Superior temporal gyrus (tissue), 1 donor: Measurements from ENCODE around the gene TRA2B.
A peak's percentile ranks its signal among the peaks of the same experiment; 100 is the strongest.
"Not testable (repeated sequence)": the region's sequence is repeated elsewhere in the genome, so short reads cannot be mapped to it uniquely, and the experiment has no call there.

Experiments used
- DNase-seq: peaks from one replicate; pipeline ENCODE4 v3.0.0-alpha.2; 2016; ENCODE audit errors: extremely low spot score

Gene TRA2B

DNA sequence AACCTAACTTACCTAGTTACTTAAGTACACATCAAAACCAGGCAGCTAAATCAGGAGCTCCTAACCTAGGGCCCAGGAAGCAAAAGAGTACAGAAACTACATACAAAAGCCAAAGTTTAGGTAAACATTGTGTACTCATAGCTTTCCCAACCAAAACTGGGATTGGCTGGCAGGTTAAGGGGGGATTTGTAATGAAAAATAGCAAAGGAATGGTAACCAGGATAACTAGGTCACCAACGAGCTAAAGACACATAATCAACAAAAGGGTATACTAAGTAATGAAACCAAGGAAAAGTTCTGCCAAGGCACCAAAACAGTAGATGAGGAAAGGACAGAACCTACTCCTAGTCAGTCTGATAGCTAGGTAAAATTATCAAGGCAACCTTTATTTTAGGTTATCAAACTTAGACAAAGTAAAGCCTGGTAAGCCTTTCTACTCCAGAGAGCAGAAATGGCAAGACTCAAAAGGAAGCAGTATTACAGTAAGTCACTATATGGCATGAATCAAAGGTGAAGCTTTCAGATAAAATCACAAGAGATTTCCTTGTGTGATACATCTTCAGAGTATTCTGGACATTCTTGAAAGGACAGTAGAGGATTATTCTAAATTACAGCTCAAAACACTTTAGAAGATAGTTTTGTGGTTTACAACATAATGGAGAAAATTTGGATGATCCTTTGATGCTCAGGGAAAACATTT lies 10.2 kb downstream of the TRA2B start:
- DNase-seq, result no peak

DNA sequence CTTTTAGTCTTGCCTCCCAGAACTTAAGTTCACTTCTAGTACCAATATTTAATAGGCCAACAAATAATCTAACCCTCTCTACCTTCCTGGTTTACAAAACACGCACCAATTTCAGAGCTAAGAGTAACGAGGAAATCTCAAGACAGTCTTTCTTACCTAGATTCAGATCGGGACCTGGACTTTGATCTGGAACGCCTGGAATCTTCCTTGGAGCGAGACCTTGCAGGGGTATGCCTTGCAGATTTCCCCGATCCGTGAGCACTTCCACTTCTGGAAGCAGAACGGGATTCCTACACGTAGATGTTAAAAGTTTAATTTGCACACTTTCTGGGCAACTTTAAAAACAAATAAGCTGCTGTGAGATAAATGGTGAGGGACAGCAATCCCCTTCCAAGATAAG lies 11.4 kb downstream of the TRA2B start:
- DNase-seq, result no peak

DNA sequence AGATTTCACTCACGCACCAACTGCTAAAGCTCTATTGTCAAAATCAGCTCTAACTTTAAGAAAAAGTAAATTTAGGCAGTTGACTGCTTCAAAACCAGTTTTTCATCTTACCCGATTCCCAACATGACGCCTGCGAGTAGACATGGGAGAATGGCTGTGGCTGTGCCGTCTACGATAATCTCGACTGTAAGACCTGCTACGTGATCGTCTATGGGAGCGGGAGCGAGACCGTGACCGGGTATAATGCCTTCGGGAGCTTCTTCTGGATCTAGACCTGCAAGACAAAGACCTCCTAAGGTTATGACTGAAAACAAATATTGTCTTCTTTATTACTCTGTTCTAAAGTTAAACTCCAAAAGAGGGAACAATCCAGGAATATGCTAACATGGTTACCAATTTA lies 12.5 kb downstream of the TRA2B start:
- DNase-seq, result no peak

DNA sequence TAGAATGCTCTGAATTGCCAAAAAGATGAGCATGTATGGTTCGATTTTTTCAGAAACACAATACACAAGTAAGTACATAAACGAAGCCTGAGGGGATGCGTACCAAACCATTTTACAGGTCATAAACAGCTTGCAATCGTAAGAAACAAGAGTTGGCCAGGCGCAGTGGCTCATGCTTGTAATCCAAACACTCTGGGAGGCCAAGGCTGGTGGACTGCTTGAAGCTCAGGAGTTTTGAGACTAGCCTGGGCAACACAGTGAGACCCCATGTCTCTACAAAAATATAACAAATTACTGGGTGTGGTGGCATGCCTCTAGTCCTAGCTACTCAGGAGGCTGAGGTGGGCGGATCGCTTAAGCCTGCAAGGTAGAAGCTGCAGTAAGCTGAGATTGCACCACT lies 13.4 kb downstream of the TRA2B start:
- no peak for DNase-seq

DNA sequence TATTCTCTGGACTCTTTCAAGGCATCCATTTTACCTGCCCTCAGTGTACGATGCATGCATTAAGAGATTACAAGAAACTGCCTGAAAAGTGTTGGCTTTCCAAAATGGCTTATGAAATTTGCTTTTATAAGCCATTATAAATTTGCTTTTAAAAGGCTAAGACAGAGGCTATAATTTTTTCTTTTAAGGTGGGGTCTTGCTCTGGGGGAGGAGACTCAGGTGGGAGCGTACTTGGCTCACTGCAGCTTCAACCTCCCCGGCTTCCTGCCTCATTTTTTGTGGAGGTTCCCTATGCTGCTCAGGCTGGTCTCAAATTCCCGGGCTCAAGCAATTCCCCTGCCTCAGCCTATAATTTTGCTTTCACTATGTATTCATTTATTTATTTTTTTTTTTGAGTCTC lies 17.6 kb downstream of the TRA2B start:
- DNase-seq, result no peak

DNA sequence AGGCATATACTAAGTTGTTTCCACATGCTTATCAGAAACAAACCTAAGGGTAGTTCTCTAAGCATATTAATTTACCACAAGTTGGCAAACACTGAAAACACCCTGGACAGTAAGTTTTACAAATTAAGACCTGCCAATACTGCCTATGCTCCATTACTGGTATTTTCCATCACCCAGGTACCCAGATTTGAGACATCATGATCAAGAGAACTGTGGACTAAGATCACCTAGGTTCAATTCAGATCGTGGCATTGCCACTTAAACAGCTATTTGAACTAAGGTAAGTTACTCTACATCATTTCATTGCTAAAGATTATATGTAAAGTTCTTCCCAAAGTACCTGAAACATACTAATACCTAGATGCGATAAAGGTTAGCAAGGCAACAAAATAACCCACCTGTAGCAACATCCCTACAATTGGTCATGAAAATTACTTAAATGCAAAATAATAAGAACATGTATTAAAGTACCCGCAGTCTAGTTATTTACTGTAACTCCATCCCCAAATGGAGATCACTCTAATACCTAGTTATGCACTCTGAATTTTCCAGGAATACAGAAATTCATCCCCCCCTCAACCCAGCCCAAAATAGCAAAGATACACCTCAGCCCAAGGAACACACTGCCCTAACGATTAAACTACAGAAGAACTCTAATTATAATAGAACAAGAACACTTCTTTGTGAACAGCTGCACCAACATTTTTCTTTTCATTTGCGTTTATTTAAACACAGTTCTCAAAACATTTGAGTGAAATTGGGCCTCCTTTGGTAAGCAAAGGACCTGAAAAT lies 21.6 kb downstream of the TRA2B start:
- peak; percentile 5 for DNase-seq

DNA sequence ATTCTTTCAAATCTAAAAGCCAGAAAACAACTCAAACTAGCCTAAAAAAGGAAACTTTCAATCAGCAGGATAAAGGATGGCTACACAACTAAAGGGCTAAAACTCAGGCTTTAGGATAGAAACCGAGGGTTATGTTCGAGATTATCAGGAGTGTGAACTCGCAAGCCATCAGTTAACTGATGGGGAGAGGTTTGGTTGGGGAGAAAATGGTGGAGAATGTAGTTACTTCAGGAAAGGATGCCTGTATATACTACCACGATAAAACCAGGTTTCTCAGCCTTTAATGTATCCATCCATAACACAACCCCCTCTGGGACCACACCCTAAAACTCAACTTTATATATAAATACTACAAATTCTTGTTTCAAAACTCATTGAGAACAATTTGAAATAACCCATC lies 22.2 kb downstream of the TRA2B start:
- no peak for DNase-seq

DNA sequence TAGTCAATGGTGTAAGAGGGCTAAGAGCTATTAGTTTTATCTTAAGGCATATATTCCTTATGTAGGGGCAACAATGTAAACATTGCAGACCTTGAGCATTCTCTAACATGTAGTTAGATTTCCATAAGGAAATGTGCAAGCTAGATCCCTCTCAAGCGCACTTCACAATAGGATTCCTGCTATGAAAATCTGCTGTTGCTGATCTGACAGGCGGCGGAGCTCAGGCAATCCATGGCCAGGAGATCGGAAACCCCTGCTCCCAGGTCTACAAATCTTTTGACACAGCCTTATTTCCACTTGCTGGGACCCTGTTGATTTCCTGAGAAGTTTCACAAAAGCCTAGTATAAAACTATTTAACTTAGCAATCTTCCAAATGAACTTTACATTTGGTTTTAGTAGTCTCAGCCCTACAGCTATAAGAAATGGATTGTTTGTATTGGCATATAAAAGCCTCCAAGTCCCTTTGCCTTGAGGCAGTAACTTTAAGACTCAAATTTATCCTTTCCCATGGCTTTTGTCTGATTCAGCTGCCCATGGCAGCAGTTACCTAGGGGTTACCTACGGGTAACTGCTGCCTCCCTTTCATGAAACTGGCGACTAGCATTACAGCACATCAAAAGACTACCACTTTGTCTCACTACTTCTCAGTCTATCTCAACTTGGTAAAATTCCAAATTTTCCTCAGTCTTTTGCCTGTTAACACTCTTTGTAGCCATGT lies 22.7 kb downstream of the TRA2B start:
- DNase-seq, result no peak

DNA sequence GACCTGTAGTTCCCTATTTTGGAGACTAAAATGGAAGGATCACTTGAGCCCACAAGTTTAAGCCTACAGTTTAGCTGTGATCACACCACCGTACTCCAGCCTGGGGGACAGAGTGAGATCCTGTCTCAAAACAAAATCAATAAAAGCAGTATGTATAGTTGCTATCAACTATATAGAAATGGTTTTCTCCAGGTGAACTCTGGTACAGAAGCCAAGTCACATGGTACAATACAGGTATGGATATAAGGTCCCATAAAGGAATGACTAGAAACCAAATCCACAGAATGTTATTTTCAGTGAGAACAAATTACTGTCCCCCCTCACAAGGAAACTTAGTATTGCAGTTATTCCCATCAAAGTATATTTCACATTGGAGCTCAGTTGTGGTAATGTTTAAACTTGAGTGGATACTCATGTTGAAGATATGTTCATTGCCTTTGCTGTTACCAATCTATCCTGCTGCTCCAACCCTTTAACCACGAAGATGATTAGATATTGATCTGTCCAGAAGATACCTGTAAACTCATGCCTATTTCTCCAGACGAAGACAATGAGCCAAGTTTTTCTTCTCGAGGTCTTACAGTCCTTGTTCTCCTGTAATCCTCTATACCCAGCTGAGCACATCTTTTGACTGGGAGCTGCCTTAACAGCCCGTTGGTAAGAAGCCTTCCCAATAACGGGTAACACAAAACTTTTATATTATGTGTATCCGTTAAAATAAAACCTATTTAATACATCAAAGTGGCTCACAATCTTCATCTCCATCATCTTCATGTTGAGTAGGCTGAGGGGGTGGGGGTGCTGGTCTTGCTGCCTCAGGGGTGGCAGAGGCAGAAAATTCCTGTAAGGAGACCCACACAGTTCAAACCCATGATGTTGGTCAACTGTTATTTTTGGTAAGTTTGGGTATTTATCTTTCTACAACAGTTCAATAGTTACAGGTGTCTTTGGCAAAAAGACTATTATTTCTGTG lies 24.6 kb downstream of the TRA2B start:
- DNase-seq, result no peak

DNA sequence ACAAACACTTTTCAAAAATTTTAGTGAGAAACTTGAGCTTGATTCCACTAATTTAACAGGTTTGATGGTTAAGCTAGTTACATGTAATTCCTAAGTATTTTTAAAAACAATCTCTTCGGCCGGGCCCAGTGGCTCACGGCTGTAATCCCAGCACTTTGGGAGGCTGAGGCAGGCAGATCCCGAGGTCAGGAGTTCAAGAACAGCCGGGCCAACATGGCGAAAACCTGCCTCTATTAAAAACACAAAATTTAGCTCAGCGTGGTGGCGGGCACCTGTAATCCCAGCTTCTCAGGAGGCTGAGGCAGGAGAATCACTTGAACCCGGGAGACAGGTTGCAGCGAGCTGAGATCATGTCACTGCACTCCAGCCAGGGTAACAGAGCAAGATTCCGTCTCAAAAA lies 25.3 kb downstream of the TRA2B start:
- no peak for DNase-seq

DNA sequence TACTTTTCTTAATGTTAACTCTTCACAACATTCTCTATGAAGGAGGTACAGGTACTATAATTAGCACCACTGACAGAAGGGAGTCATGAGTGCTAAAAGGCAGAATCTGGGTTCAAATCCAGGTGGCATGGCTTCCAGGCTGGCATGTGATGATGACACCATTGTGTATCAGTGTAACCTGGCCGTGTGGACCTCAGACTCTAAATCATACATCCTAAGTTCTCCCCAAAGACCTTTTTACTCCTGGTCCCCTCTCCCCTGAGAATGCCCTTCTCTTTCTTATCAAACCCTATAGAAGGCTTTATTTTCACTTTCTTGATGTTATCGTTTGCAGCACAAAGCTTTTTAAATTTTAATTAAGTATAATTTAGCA lies 26.8 kb downstream of the TRA2B start:
- not testable (repeated sequence) for DNase-seq

DNA sequence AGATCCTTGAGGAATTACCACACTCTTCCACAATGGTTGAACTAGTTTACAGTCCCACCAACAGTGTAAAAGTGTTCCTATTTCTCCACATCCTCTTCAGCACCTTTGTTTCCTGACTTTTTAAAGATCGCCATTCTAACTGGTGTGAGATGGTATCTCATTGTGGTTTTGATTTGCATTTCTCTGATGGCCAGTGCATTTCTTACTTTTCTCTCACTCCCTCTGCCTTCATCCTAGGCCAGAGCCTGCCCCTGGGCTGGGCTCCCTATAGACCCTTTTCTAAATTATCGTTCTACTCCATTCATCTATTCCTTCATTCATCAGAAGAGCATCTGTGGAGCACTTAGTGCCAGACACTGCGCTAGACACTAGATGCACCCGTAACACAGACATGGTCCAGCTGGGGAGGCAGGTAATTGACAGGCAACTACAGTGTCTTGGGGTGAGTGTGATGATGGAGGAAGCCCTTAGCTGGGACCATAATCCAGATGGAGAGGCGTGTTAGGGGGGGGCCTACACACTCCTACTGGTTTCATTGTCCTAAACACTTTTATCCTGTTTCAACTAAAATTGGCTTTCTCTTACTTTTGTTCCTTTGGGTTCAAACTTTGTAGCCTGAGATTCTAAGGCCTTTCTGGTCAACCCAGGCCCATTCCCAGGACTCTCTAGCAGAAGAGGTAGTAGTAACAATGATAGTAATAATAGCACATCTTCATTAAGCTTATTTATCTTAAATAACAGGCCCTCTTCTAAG lies 27.3 kb downstream of the TRA2B start:
- not testable (repeated sequence) for DNase-seq

DNA sequence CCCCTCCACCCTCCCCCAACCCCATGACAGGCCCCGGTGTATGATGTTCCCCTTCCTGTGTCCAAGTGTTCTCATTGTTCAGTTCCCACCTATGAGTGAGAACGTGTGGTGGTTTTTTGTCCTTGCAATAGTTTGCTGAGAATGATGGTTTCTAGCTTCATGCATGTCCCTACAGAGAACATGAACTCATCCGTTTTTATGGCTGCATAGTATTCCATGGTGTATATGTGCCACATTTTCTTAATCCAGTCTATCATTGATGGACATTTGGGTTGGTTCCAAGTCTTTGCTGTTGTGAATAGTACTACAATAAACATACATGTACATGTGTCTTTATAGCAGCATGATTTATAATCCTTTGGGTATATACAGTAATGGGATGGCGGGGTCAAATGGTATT lies 27.9 kb downstream of the TRA2B start:
- DNase-seq, result not testable (repeated sequence)

DNA sequence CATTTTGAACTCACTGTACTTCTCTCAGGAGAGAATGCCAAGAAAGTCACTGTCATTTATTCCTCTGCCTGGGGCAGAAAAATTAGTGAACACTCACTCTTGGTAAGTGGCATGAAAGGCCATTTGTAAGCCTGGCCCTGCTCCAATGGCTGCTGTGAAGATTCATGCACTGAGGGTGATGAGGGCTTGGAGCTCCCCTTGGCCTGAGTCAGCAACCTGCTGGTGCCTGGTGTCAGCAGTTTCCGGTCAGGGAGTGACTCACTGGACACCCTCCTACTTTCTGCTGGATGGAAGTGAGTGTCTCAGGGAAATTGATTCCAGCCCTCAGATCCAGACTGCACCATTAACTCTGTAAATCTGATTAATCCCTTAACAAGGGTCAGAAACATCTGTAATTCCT lies 37.6 kb downstream of the TRA2B start:
- no peak for DNase-seq

DNA sequence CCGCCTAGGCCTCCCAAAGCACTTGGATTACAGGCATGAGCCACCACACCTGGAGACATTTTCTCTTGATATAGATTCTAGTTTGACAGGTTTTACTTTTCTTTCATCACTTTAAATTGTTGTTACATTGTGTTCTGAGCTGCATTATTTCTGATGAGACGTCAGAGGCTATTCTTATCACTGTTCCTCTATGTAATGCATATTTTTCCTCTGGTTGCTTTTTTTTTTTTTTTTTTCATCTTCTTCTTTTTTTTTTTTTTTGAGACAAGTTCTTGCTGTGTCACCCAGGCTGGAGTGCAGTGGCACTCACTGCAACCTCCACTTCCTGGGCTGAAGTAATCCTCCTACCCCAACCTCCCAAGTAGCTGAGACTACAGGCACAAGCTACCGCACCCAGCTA lies 41.2 kb downstream of the TRA2B start:
- no peak for DNase-seq

DNA sequence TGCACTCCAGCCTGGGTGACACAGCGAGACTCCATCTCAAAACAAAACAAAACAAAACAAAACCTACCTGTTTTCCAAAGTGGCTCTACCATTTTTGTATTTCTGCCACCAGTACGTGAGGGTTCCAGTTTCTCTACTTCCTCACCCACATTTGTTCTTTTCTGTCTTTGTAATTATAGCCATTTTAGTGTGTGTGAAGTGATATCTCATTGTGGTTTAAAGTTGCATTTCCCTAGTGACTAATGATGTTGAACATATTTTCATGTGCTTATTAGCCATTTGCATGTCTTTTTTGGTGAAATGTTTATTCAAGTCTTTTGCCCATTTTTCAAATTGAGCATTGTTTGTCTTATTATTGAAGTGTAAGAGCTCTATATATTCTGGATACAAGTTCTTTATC lies 50.7 kb downstream of the TRA2B start:
- no peak for DNase-seq

DNA sequence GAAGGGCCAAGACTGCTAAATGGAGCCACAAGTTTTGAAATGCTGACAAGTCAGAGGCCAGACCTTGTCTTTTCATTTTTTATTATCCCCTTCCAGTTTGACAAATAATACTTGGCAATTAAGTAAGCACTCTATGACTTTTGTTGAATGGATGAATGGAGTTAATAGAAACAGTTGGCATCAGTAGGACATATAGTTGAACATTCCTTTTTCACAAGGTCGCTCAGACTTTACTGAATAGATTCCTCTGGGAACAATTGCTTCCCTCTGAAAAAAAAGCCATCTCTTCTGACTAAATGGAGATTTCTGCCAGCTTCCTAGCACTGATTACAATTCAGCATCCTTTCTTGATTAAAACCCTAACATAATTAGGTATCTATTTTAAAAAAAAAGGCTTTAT lies 53.2 kb downstream of the TRA2B start:
- no peak for DNase-seq

DNA sequence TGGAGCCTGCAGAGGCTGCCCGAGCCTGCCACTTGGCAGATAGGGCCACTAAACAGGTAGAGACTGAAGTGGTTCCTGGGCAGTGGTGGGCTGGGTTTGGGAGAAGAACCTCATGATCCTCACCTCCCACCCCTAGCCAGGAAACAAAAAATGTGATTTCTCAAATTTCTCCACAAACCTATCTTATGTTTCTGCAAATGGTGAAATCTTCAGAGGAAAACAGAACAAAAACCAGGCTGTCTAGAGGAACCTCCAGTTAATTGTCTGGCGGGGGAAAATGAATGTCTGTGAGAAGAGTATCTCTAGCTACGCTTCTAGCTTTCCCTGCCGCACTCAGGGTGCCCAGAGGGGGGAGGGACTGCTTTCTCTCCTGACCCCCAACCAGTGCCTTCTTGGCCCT lies 55.9 kb downstream of the TRA2B start:
- no peak for DNase-seq

DNA sequence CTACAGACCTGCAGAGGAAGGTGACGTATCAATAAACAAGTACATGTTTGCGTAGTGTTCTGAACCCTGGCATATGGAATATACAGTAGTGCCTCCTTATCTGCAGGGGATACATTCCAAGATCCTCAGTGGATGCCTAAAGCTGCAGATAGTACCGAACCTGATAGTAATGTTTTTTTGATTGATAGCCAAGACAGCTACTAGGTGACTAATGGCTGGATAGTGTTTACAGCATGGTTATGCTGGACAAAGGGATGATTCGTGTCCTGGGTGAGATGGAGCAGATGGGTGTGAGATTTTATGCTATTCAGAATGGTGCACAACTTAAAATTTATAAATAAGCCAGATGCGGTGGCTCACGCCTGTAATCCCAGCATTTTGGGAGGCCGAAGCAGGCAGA lies 57.2 kb downstream of the TRA2B start:
- no peak for DNase-seq

DNA sequence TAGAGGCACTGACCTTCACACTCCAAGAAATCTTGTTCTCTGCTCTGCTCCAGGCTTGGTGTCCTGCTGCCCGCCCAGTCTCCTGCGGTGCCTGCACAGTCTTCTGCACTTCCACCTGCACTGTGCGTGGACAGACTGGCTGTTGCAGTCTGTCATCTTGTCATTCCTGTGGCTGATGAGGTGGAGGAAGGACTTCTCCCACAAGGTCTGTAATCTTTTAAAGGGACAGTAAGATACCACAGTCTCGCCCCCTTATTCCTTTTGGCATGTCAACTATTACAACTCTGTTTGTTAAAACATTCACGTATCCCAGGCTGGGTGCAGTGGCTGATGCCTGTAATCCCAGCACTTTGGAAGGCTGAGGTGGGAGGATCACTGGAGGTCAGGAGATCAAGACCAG lies 58.9 kb downstream of the TRA2B start:
- no peak for DNase-seq

DNA sequence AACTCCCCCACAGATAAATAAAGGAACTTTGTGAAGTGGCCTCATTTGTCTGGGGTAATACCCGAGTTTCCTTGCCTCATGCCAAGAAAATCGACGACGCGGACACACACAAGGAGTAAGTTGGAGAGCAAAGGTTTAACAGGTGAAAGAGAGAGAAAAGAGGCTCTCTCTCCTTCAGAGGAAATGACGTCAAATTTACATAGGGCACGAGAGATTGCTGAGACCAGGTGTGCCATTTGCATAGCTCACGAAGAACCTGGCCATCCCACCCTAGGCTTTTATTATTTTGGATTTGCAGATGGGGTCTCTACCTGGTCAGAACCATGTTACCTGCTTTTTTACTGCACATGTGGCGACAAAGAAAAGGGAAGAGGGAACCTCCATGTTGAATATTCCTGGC lies 63.7 kb downstream of the TRA2B start:
- no peak for DNase-seq
